HG03025 (cell line): ENCODE results near the gene LGALS1.
"Not testable (repeated sequence)": the region's sequence is repeated elsewhere in the genome, so short reads cannot be mapped to it uniquely, and the experiment has no call there.

Source experiments
- ATAC-seq: cut with Tn5 transposase; IDR thresholded peaks from one replicate; pipeline ENCODE4 v1.9.1; 2021; ENCODE audit warnings: mild to moderate bottlenecking, moderate library complexity; ENCODE audit not compliant: unreplicated experiment, low FRiP score

Gene LGALS1

GRCh38 chr22:37639070-37639760 lies 36.2 kb upstream of the LGALS1 start, which contains the start of gene SH3BP1:
TSS of gene SH3BP1 (plus strand) at chr22:37639669. CDS start at chr22:37639788, 119 bp downstream.
- no peak for ATAC-seq

- no peak for ATAC-seq
Observed at GRCh38 chr22:37639771-37640590, 35.5 kb upstream of the LGALS1 start.

- ATAC-seq = no peak
Observed at GRCh38 chr22:37640591-37641560, 34.6 kb upstream of the LGALS1 start.

GRCh38 chr22:37641561-37641949 lies 33.9 kb upstream of the LGALS1 start:
- ATAC-seq = no peak

GRCh38 chr22:37643225-37643847 lies 32.1 kb upstream of the LGALS1 start:
- ATAC-seq = no peak

- no peak for ATAC-seq
Observed at GRCh38 chr22:37647317-37647716, 28.1 kb upstream of the LGALS1 start.

GRCh38 chr22:37647928-37648327 lies 27.5 kb upstream of the LGALS1 start:
- no peak for ATAC-seq

- no peak for ATAC-seq
Observed at GRCh38 chr22:37650463-37651136, 24.8 kb upstream of the LGALS1 start.

- no peak for ATAC-seq
Observed at GRCh38 chr22:37654563-37655251, 20.7 kb upstream of the LGALS1 start.

- no peak for ATAC-seq
Observed at GRCh38 chr22:37655252-37655563, 20.2 kb upstream of the LGALS1 start.

- ATAC-seq = not testable (repeated sequence)
Observed at GRCh38 chr22:37656583-37656982, 18.9 kb upstream of the LGALS1 start.

GRCh38 chr22:37657590-37658132 lies 17.8 kb upstream of the LGALS1 start:
- no peak for ATAC-seq

- ATAC-seq = peak; percentile 66
Observed at GRCh38 chr22:37658133-37659065, 17.0 kb upstream of the LGALS1 start, which contains the start of gene PDXP. TSS of gene PDXP (plus strand) at chr22:37658723. CDS start at chr22:37658783, 60 bp downstream.

GRCh38 chr22:37659066-37659896 lies 16.2 kb upstream of the LGALS1 start:
- peak; percentile 23 for ATAC-seq

- ATAC-seq = no peak
Observed at GRCh38 chr22:37659897-37660708, 15.3 kb upstream of the LGALS1 start.

- ATAC-seq = no peak
Observed at GRCh38 chr22:37660709-37661045, 14.8 kb upstream of the LGALS1 start.
